Pancreas (tissue), 10 donors: ENCODE data around the gene LAMC3. TPM values are rescaled to one million over a fixed set of nuclear protein-coding genes. Genes with fewer than 3 reads are reported as not detected.

Experiments used
- ATAC-seq, 4 donors: fragments of 200-7000 bp; cut with Tn5 transposase; one replicate each; pipeline versions ENCODE4 v1.8.0 to v1.9.1; 2020; ENCODE audit warnings: mild to moderate bottlenecking in 4 of 4, moderate library complexity in 4 of 4
- DNase-seq, 6 donors: peaks; one replicate each; pipeline ENCODE4 v3.0.0-alpha.2; 2020
- FAIRE-seq: peaks from 2 replicates; lab custom pipeline; 2012; peaks lifted over from hg19 to GRCh38; lab: Jason Lieb, UNC
- H3K27ac ChIP-seq, 4 donors: fragments of 200-600 bp; sonication (generic); 1 replicate in 3 of 4; 2 replicates in 1 of 4; pipeline versions ENCODE4 v1.5.0 to v1.8.0; 2020
- H3K27me3 ChIP-seq, 4 donors: fragments of 200-600 bp; one replicate each; pipeline ENCODE4 v1.8.0; 2021
- H3K36me3 ChIP-seq, 3 donors: fragments of 200-600 bp; sonication (generic) in 1 of 3; one replicate each; pipeline versions ENCODE4 v1.5.0 to v1.8.0; 2020 to 2021
- H3K4me1 ChIP-seq, 3 donors: fragments of 200-600 bp; one replicate each; pipeline ENCODE4 v1.8.0; 2021
- H3K4me3 ChIP-seq, 4 donors: fragments of 200-600 bp; sonication (generic) in 2 of 4; one replicate each; pipeline versions ENCODE4 v1.5.0 to v1.8.0; 2020 to 2021
- H3K9me3 ChIP-seq, 4 donors: fragments of 200-600 bp; one replicate each; pipeline ENCODE4 v1.8.0; 2021
- WGBS, 2 donors: extraction: QIAGEN DNeasy Blood & Tissue Kit; methylation state at CpG; one replicate each; pipeline ENCODE4 v1.1.7; 2013; 5-methylcytosine and 5-hydroxymethylcytosine counted together
- intact Hi-C, 3 donors: fragments of 100-400 bp; cut with DNase I; formaldehyde crosslinking; loops; one replicate each; pipeline versions ENCODE4 v1.11.1 to v1.14.2; 2022
- polyA plus RNA-seq, 2 donors: library from polyadenylated mRNA; stranded (reverse); fragments of 200-250 nt; gene quantifications; one replicate each; pipeline ENCODE4 v1.2.3, GENCODE V29; 2013
- total RNA-seq, 6 donors: library from RNA; stranded (reverse); fragmentation: NEBNext Ultra II Directional in 4 of 6; extraction: Animal tissue kit (Norgen Biotek cat#: 25700) in 4 of 6; gene quantifications; one replicate each; pipeline versions ENCODE4 v1.2.1 to v1.2.4, GENCODE V29; 2021 to 2023
- TF ChIP-seq, protein P1 (sequence below), 4 donors: fragments of 200-600 bp; sonication (generic) in 3 of 4; IDR thresholded peaks; one replicate each; pipeline versions ENCODE4 v1.5.0 to v1.8.0; 2021; ENCODE audit warnings: antibody characterized with exemption in 4 of 4
- donor health status: healthy with polysubstance abuse.
- donor health status: DM: no; HTN: no; CAD: no; lungs with moderate emphysema.
- donor health status: DM: no; HTN: no; CAD: no.
- donor health status: control.
- donor health status: control.
- donor health status: Bipolar disorder and iron deficiency.
- donor health status: DM: yes; HTN: yes; CAD: no.
- donor health status: DM: no; HTN: no; CAD: no.
- donor health status: DM: no; HTN: no; CAD: no.
- donor health status: DM: yes; HTN: yes; CAD: no.

Gene LAMC3
- total and polyA plus RNA-seq, 8 donors = 1.1 to 8.9 (median 2.7) TPM

- FAIRE-seq (no peak), ATAC-seq (no peak), DNase-seq (no peak)
- Histone ChIP-seq H3K27me3 (no peaks in the 10 kb centered on the region), H3K4me1 (no peaks in the 10 kb centered on the region), H3K27ac (no peak overlapping the region), H3K36me3 (no peaks in the 10 kb centered on the region), H3K4me3 (no peak overlapping the region), H3K9me3 (no peaks in the 10 kb centered on the region)
- 70 to 84% methylated on average over 13 of the region's 13 CpGs for WGBS, 2 donors
- TF ChIP-seq, protein P1, sequence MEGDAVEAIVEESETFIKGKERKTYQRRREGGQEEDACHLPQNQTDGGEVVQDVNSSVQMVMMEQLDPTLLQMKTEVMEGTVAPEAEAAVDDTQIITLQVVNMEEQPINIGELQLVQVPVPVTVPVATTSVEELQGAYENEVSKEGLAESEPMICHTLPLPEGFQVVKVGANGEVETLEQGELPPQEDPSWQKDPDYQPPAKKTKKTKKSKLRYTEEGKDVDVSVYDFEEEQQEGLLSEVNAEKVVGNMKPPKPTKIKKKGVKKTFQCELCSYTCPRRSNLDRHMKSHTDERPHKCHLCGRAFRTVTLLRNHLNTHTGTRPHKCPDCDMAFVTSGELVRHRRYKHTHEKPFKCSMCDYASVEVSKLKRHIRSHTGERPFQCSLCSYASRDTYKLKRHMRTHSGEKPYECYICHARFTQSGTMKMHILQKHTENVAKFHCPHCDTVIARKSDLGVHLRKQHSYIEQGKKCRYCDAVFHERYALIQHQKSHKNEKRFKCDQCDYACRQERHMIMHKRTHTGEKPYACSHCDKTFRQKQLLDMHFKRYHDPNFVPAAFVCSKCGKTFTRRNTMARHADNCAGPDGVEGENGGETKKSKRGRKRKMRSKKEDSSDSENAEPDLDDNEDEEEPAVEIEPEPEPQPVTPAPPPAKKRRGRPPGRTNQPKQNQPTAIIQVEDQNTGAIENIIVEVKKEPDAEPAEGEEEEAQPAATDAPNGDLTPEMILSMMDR (IDR thresholded peaks at IDR 0.05) = no peak
- intact Hi-C loops = no loop called here
Observed at GRCh38 chr9:131030239-131031004, 21.4 kb downstream of the LAMC3 start.

DNA sequence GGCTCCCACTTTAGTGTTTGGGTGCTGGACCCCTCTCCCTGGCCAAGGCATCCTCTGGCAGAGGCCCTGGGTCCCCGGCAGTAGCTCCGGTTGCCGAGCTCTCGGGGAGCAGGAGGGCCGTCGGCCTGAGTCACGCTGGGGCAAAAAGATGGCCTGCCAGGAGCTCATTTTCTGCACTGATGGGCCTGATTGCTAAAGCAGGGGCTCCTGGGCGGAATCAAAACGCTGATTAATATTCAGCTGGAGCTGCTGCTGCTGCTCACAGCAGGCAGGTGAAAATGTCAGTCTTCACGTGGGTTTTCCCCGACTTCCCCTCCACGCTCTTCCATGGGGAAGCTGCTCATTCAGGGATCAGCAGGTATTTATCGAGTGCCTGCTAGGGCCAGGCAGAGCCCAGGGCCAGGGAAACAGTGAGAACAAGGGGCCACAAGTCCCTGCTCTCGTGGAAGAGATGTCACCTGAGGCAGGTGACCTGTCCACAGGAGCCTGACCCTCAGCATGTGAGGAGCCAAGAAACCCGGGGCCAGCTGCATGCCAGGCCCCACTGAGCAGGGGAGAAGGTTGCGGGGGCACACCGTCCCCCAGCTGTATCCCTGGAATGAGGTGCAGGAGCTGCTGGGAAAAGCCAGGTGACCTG is 22.1 kb downstream of the LAMC3 start:
- Histone ChIP-seq H3K36me3 (no peaks in the 10 kb centered on the region), H3K27me3 (no peaks in the 10 kb centered on the region), H3K4me1 (no peaks in the 10 kb centered on the region), H3K9me3 (no peaks in the 10 kb centered on the region), H3K4me3 (no peak overlapping the region), H3K27ac (no peak overlapping the region)
- TF ChIP-seq, protein P1 (IDR thresholded peaks at IDR 0.05) = no peak
- no peak for DNase-seq
- 74 to 80% methylated on average over 17 of the region's 17 CpGs for WGBS, 2 donors
- FAIRE-seq = no peak
- intact Hi-C loops = no loop called here
- ATAC-seq = no peak

GRCh38 chr9:131031642-131032005 is 22.6 kb downstream of the LAMC3 start:
- intact Hi-C loops = no loop called here
- TF ChIP-seq, protein P1 (IDR thresholded peaks at IDR 0.05) = no peak
- no peaks in the 10 kb centered on the region for H3K9me3 ChIP-seq
- no peak overlapping the region for H3K27ac ChIP-seq
- ATAC-seq (no peak), DNase-seq (no peak), FAIRE-seq (no peak)
- H3K27me3 ChIP-seq = no peaks in the 10 kb centered on the region
- no peaks in the 10 kb centered on the region for H3K36me3 ChIP-seq
- WGBS, 2 donors = 68 to 76% methylated on average over 7 of the region's 7 CpGs
- H3K4me1 ChIP-seq = no peaks in the 10 kb centered on the region
- H3K4me3 ChIP-seq = no peak overlapping the region

DNA sequence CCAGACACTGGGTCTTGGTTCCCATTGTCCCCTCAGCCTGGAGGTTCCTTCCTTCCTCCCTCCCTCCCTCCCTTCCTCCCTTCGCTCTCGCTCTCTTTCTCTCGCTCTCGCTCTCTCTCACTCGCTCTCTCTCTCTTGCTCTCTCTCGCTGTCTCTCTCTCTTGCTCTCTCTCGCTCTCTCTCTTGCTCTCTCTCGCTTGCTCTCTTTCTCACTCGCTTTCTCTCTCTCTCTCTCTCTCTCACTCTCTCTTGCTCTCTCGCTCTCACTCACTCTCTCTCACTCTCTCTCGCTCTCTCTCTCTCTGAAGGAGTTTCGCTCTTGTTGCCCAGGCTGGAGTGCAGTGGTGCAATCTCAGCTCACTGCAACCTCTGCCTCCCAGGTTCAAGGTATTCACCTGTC is 23.4 kb downstream of the LAMC3 start:
- Histone ChIP-seq H3K9me3 (no peaks in the 10 kb centered on the region), H3K27me3 (no peaks in the 10 kb centered on the region), H3K4me1 (no peaks in the 10 kb centered on the region), H3K36me3 (no peaks in the 10 kb centered on the region), H3K27ac (no peak overlapping the region), H3K4me3 (no peak overlapping the region)
- 88 to 90% methylated on average over 12 of the region's 12 CpGs for WGBS, 2 donors
- TF ChIP-seq, protein P1 (IDR thresholded peaks at IDR 0.05) = no peak
- DNase-seq (no peak), FAIRE-seq (no peak), ATAC-seq (no peak)
- intact Hi-C loops = no loop called here
